ENCODE measurements around the gene AFAP1.

Gene AFAP1

GRCh38 chr4:7941965-7942496 lies 2.4 kb upstream of the AFAP1 start:
- no peak for DNase-seq (ENCODE audit: insufficient read length)
- no peak for FAIRE-seq
- TF ChIP-seq POLR2A (IDR thresholded peaks at IDR 0.05; ENCODE audit: low read depth, low read length) (no peak), POLR2AphosphoS5 (IDR thresholded peaks at IDR 0.05; ENCODE audit: low read depth, low read length) (no peak), TAF1 (IDR thresholded peaks at IDR 0.05; ENCODE audit: borderline replicate concordance, low read depth, low read length) (no peak)

DNA sequence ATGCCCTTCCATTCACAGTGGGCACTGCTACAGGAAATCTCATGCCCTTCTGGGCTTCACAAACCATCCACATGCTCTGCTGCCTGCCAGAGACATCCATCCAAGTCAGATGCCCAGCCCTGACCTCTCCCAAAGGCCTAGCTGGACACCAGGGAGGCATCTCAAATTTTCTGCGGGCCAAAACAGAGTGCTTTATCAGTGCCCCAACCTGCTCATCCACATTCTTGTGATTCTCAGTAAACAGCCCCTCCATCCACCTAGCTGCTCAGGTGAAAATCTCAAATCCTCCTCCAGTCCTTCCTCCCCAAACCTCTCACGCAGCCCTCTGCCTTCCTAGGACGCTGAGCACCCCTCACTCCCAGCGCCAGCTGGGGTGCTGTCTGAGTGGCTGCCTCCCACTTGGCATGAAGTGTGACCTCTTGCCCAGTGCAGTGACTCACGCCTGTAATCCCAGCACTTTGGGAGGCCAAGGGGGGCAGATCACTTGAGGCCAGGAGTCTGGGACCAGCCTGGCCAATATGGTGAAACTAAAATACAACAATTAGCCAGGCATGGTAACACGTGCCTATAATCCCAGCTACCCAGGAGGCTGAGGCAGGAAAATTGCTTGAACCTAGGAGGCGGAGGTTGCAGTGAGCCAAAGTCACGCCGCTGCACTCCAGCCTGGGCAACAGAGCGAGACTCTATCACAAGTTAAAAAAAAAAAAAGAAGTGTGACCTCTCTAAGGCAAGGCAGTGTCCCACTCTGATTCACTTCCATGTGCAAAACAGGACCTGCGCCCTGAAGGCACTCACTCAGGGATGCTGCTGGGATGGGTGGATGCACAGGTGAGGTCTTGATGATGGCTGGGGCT lies 1.7 kb upstream of the AFAP1 start:
- FAIRE-seq (no peak), DNase-seq (ENCODE audit: insufficient read length) (no peak)
- TF ChIP-seq POLR2A (IDR thresholded peaks at IDR 0.05; ENCODE audit: low read depth, low read length), result no peak
- TF ChIP-seq POLR2AphosphoS5 (IDR thresholded peaks at IDR 0.05; ENCODE audit: low read depth, low read length), result no peak
- TF ChIP-seq TAF1 (IDR thresholded peaks at IDR 0.05; ENCODE audit: borderline replicate concordance, low read depth, low read length), result no peak

- FAIRE-seq (no peak), DNase-seq (ENCODE audit: insufficient read length) (no peak)
- TF ChIP-seq POLR2AphosphoS5 (IDR thresholded peaks at IDR 0.05; ENCODE audit: low read depth, low read length), result no peak
- no peak for TF ChIP-seq TAF1 (IDR thresholded peaks at IDR 0.05; ENCODE audit: borderline replicate concordance, low read depth, low read length)
- TF ChIP-seq POLR2A (IDR thresholded peaks at IDR 0.05; ENCODE audit: low read depth, low read length), result no peak
Measured at GRCh38 chr4:7938609-7939376, 868 bp downstream of the AFAP1 start.

GRCh38 chr4:7938266-7938608 lies 1.4 kb downstream of the AFAP1 start:
- DNase-seq (ENCODE audit: insufficient read length) (no peak), FAIRE-seq (no peak)

DNA sequence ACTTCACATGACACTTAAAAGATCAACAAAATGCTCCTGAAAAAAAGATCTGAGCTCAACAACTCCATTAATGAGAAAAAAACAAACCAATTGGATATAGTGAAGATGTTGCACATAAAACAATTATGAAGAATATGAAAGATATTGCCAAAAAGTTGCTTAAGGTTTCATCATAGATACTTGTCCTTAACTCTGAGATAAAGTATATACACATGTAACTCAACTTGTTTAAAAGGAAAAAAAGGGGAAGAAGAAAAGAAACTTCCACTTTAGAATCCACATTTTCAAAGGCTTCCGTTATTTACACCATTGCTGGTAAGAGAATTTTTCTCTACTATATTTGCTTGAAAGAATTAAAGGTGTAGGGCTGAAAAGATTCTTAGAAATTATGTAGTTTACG lies 2.7 kb downstream of the AFAP1 start:
- TF ChIP-seq TAF1 (IDR thresholded peaks at IDR 0.05; ENCODE audit: borderline replicate concordance, low read depth, low read length) (no peak), POLR2AphosphoS5 (IDR thresholded peaks at IDR 0.05; ENCODE audit: low read depth, low read length) (no peak), POLR2A (IDR thresholded peaks at IDR 0.05; ENCODE audit: low read depth, low read length) (no peak)
- DNase-seq (ENCODE audit: insufficient read length), result no peak
- FAIRE-seq, result no peak

More at GRCh38 chr4:7938266-7938608, 1.4 kb downstream of the AFAP1 start:
- TF ChIP-seq POLR2A (IDR thresholded peaks at IDR 0.05; ENCODE audit: low read depth, low read length), result no peak
- TF ChIP-seq POLR2AphosphoS5 (IDR thresholded peaks at IDR 0.05; ENCODE audit: low read depth, low read length), result no peak
- TF ChIP-seq TAF1 (IDR thresholded peaks at IDR 0.05; ENCODE audit: borderline replicate concordance, low read depth, low read length), result no peak

DNA sequence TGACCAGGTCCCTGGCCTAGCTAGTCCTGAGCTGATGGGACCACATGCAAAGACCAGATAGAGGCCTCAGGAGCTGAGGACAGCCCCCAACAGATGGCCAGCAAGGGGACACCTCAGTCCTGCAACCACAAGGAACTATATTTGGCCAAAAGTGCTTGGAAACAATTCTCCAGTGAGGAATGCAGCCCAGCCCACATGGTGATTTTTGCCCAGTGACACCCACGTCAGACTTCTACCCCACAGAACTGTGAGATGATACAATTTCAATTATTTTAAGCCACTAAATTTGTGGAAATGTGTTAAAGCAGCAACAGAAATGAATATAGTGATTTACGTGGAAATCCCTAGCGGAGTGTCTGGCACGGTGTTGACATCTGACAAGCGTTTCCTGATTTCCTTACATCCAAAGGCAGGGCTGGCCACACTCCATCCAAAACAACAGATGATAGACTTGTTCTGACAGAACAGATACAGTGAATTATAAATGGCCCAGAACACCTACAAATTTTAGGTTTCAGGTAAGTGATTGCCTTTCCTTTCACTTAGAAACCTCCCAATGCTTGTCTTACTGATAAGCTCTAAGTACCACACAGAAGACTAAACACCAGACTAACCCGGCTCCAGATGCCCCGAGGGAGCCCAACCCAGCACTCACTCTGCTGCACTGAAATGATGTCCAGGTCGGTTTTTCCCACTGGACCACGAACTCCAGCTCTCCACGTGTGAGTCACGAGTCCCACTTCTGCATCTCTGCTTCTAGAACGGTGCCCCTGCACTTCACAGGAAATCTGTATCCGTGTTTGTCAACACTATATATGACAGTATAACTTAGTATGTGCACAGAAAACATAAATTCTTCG lies 5.8 kb downstream of the AFAP1 start:
- DNase-seq (ENCODE audit: insufficient read length), result no peak
- no peak for TF ChIP-seq TAF1 (IDR thresholded peaks at IDR 0.05; ENCODE audit: borderline replicate concordance, low read depth, low read length)
- TF ChIP-seq POLR2AphosphoS5 (IDR thresholded peaks at IDR 0.05; ENCODE audit: low read depth, low read length), result no peak
- no peak for TF ChIP-seq POLR2A (IDR thresholded peaks at IDR 0.05; ENCODE audit: low read depth, low read length)
- no peak for FAIRE-seq

DNA sequence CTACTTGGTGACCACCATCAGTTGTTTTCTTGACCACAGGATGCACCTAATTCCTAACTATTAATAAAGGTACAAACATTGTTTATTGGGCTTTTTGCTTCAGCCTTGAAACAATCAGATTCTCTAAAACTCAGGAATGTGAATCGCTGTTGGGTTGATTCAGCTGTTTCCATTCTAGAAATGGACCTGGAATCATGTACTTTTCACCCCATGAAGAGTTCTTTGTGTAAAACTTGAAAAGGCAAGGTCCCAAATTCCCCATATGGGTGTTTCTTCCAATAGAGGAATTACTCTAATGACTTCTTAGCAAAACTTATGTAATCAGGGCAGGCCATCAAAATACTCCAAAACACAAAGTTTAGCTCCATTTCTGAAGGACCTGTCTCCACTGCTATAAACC lies 7.4 kb downstream of the AFAP1 start:
- DNase-seq (ENCODE audit: insufficient read length) (no peak), FAIRE-seq (no peak)
- TF ChIP-seq TAF1 (IDR thresholded peaks at IDR 0.05; ENCODE audit: borderline replicate concordance, low read depth, low read length), result no peak
- no peak for TF ChIP-seq POLR2A (IDR thresholded peaks at IDR 0.05; ENCODE audit: low read depth, low read length)
- TF ChIP-seq POLR2AphosphoS5 (IDR thresholded peaks at IDR 0.05; ENCODE audit: low read depth, low read length), result no peak

- DNase-seq (ENCODE audit: insufficient read length) (no peak), FAIRE-seq (no peak)
- TF ChIP-seq TAF1 (IDR thresholded peaks at IDR 0.05; ENCODE audit: borderline replicate concordance, low read depth, low read length), result no peak
- TF ChIP-seq POLR2AphosphoS5 (IDR thresholded peaks at IDR 0.05; ENCODE audit: low read depth, low read length), result no peak
- TF ChIP-seq POLR2A (IDR thresholded peaks at IDR 0.05; ENCODE audit: low read depth, low read length), result no peak
Measured at GRCh38 chr4:7929118-7929951, 10.3 kb downstream of the AFAP1 start.

DNA sequence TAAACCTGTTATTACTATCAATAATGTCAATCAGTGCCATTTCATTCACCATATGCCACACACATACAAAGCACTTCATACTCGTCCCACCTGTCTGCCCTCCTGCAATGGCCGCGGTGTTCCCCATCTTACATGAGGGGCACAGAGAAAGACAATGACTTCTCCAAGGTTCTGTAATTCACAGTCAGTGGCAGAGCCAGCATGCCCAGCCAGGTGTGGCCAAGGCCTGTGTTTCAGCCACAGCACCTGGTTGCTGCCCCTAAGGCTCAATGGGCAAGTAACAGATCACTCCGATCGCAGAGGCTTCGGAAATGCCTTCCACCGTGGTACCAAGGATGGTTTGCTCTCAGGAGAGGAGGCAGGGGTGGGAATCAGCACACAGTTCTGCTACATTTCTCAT lies 10.9 kb downstream of the AFAP1 start:
- FAIRE-seq, result no peak
- TF ChIP-seq POLR2A (IDR thresholded peaks at IDR 0.05; ENCODE audit: low read depth, low read length) (no peak), TAF1 (IDR thresholded peaks at IDR 0.05; ENCODE audit: borderline replicate concordance, low read depth, low read length) (no peak), POLR2AphosphoS5 (IDR thresholded peaks at IDR 0.05; ENCODE audit: low read depth, low read length) (no peak)
- no peak for DNase-seq (ENCODE audit: insufficient read length)

DNA sequence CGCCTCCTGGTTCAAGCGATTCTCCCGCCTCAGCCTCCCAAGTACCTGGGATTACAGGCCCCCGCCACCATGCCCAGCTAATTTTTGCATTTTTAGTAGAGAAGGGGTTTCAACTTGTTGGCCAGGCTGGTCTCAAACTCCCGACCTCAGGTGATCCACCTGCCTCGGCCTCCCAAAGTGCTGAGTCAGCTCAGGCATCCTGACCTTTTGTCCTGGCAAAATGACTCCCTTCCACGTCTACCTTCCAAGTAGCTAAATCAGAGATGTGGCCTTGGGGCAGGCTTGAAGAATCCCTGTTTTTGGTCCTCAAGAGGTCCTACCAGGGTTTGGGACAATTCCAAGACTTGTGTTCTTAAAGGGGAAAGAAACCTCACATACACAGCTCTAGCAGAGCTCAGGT lies 12.8 kb downstream of the AFAP1 start:
- no peak for DNase-seq (ENCODE audit: insufficient read length)
- TF ChIP-seq TAF1 (IDR thresholded peaks at IDR 0.05; ENCODE audit: borderline replicate concordance, low read depth, low read length) (no peak), POLR2AphosphoS5 (IDR thresholded peaks at IDR 0.05; ENCODE audit: low read depth, low read length) (no peak), POLR2A (IDR thresholded peaks at IDR 0.05; ENCODE audit: low read depth, low read length) (no peak)
- no peak for FAIRE-seq
